Activated naive CD4-positive, alpha-beta T cell treated with anti-CD3 and anti-CD28 coated beads, Interleukin-2, amount 50 U/mL, for 72 hours (primary cell): Measurements from ENCODE around the gene MCOLN1. TPM values are rescaled to one million over a fixed set of nuclear protein-coding genes. Genes with fewer than 3 reads are reported as not detected.

Experiments used
- ATAC-seq, 2 donors: fragments of 150-1000 bp; cut with Tn5 transposase; 2 replicates each; pipeline ENCODE4 v1.10.0; 2021; ENCODE audit warnings: mild to moderate bottlenecking in 2 of 2, moderate library complexity in 2 of 2
- DNase-seq, 2 donors: peaks; one replicate each; pipeline ENCODE4 v3.0.0; 2021 to 2022; ENCODE audit warnings: low spot score in 2 of 2
- H3K27ac Mint-ChIP-seq, 2 donors: one replicate each; pipeline ENCODE4 v1.8.0; 2022; ENCODE audit warnings: mild to moderate bottlenecking in 2 of 2, mixed read lengths in 2 of 2
- H3K36me3 Mint-ChIP-seq, 2 donors: one replicate each; pipeline ENCODE4 v1.8.0; 2022; ENCODE audit warnings: mixed read lengths in 2 of 2
- H3K9me3 Mint-ChIP-seq, 2 donors: one replicate each; pipeline ENCODE4 v1.8.0; 2022; ENCODE audit warnings: mixed read lengths in 2 of 2
- total RNA-seq, 2 donors: library from RNA; stranded (reverse); gene quantifications; one replicate each; pipeline ENCODE4 v1.2.3, GENCODE V29; 2022

Gene MCOLN1
- 10 to 100 TPM; 10.3 to 11.0 TPM for total RNA-seq

- Mint-ChIP-seq H3K9me3 (no peaks in the 10 kb centered on the region), H3K27ac (peak within 1 kb of the TSS; percentile 65 to 94)
- peak; percentile 89 to 93 for ATAC-seq
These were observed at the start of gene MCOLN1 for GRCh38 chr19:7522072-7522922. TSS of gene MCOLN1 (plus strand) at chr19:7522624. CDS start at chr19:7522751, 127 bp downstream.

GRCh38 chr19:7475665-7476064 lies 46.8 kb upstream of the MCOLN1 start:
- ATAC-seq (no peak), DNase-seq (no peak)
- peak overlapping the region in 1 of 2 donors; percentile 68 for H3K27ac Mint-ChIP-seq
- H3K36me3 Mint-ChIP-seq, result no peaks in the 10 kb centered on the region
- no peaks in the 10 kb centered on the region for H3K9me3 Mint-ChIP-seq

More at GRCh38 chr19:7522072-7522922, at the start of gene MCOLN1:
- peak; percentile 99 to 100 for DNase-seq
- no peaks in the 10 kb centered on the region for H3K36me3 Mint-ChIP-seq

- no peaks in the 10 kb centered on the region for H3K9me3 Mint-ChIP-seq
- H3K36me3 Mint-ChIP-seq, result no peaks in the 10 kb centered on the region
- ATAC-seq, result no peak
- peak overlapping the region in 1 of 2 donors; percentile 69 for H3K27ac Mint-ChIP-seq
- no peak for DNase-seq
These were observed 46.2 kb upstream of the MCOLN1 start for GRCh38 chr19:7476241-7476640.

- no peaks in the 10 kb centered on the region for H3K9me3 Mint-ChIP-seq
- H3K27ac Mint-ChIP-seq, result peak overlapping the region in 1 of 2 donors; percentile 69
- no peaks in the 10 kb centered on the region for H3K36me3 Mint-ChIP-seq
- no peak for DNase-seq
- peak in 1 of 2 donors; percentile 14 for ATAC-seq
These were observed 45.5 kb upstream of the MCOLN1 start for GRCh38 chr19:7476777-7477494.

GRCh38 chr19:7477758-7478157 lies 44.7 kb upstream of the MCOLN1 start:
- Mint-ChIP-seq H3K27ac (peak overlapping the region in 1 of 2 donors; percentile 30), H3K36me3 (no peaks in the 10 kb centered on the region), H3K9me3 (no peaks in the 10 kb centered on the region)
- peak in 1 of 2 donors; percentile 4 for ATAC-seq
- DNase-seq, result no peak

GRCh38 chr19:7478173-7478842 lies 44.1 kb upstream of the MCOLN1 start:
- no peaks in the 10 kb centered on the region for H3K9me3 Mint-ChIP-seq
- H3K27ac Mint-ChIP-seq, result peak overlapping the region in 1 of 2 donors; percentile 30
- peak in 1 of 2 donors; percentile 13 for ATAC-seq
- no peaks in the 10 kb centered on the region for H3K36me3 Mint-ChIP-seq
- no peak for DNase-seq

- Mint-ChIP-seq H3K27ac (no peak overlapping the region), H3K9me3 (no peaks in the 10 kb centered on the region), H3K36me3 (no peaks in the 10 kb centered on the region)
- no peak for DNase-seq
- ATAC-seq, result no peak
These were observed 43.6 kb upstream of the MCOLN1 start for GRCh38 chr19:7478843-7479227.

GRCh38 chr19:7480222-7480969 lies 42.0 kb upstream of the MCOLN1 start:
- DNase-seq (no peak), ATAC-seq (no peak)
- Mint-ChIP-seq H3K9me3 (no peaks in the 10 kb centered on the region), H3K36me3 (no peaks in the 10 kb centered on the region), H3K27ac (peak overlapping the region in 1 of 2 donors; percentile 9)

GRCh38 chr19:7480970-7481255 lies 41.5 kb upstream of the MCOLN1 start:
- H3K9me3 Mint-ChIP-seq, result no peaks in the 10 kb centered on the region
- H3K27ac Mint-ChIP-seq, result peak overlapping the region in 1 of 2 donors; percentile 9
- H3K36me3 Mint-ChIP-seq, result no peaks in the 10 kb centered on the region
- no peak for ATAC-seq
- DNase-seq, result no peak

GRCh38 chr19:7482584-7483439 lies 39.6 kb upstream of the MCOLN1 start:
- Mint-ChIP-seq H3K9me3 (no peaks in the 10 kb centered on the region), H3K27ac (no peak overlapping the region)
- peak in 1 of 2 donors; percentile 8 for ATAC-seq

GRCh38 chr19:7483720-7484201 lies 38.7 kb upstream of the MCOLN1 start:
- no peak for ATAC-seq
- DNase-seq, result no peak
- Mint-ChIP-seq H3K9me3 (no peaks in the 10 kb centered on the region), H3K36me3 (no peaks in the 10 kb centered on the region), H3K27ac (no peak overlapping the region)

More at GRCh38 chr19:7482584-7483439, 39.6 kb upstream of the MCOLN1 start:
- DNase-seq, result no peak
- no peaks in the 10 kb centered on the region for H3K36me3 Mint-ChIP-seq

- ATAC-seq, result no peak
- H3K36me3 Mint-ChIP-seq, result no peaks in the 10 kb centered on the region
These were observed 35.5 kb upstream of the MCOLN1 start for GRCh38 chr19:7486923-7487322.

GRCh38 chr19:7488736-7489353 lies 33.6 kb upstream of the MCOLN1 start, which contains the start of gene PEX11G:
TSS of gene PEX11G (minus strand) at chr19:7489035. CDS start at chr19:7489010, 25 bp downstream.
- H3K36me3 Mint-ChIP-seq, result no peaks in the 10 kb centered on the region
- peak within 1 kb of the TSS; percentile 84 to 91 for H3K27ac Mint-ChIP-seq
- ATAC-seq, result peak; percentile 85 to 89
- peak; percentile 93 to 94 for DNase-seq
- no peaks in the 10 kb centered on the region for H3K9me3 Mint-ChIP-seq

More at GRCh38 chr19:7486923-7487322, 35.5 kb upstream of the MCOLN1 start:
- Mint-ChIP-seq H3K27ac (no peak overlapping the region), H3K9me3 (no peaks in the 10 kb centered on the region)
- DNase-seq, result no peak

GRCh38 chr19:7489609-7490044 lies 32.8 kb upstream of the MCOLN1 start:
- DNase-seq (no peak), ATAC-seq (no peak)
- Mint-ChIP-seq H3K27ac (peak overlapping the region; percentile 83 to 84), H3K9me3 (no peaks in the 10 kb centered on the region), H3K36me3 (no peaks in the 10 kb centered on the region)

GRCh38 chr19:7492142-7492541 lies 30.3 kb upstream of the MCOLN1 start:
- DNase-seq (no peak), ATAC-seq (peak; percentile 65 to 73)
- H3K9me3 Mint-ChIP-seq, result no peaks in the 10 kb centered on the region
- H3K27ac Mint-ChIP-seq, result peak overlapping the region in 1 of 2 donors; percentile 51
- no peaks in the 10 kb centered on the region for H3K36me3 Mint-ChIP-seq
